Measurements from ENCODE around the gene TMEM117.

GRCh38 chr12:44235674-44236073 is 399.8 kb downstream of the TMEM117 start:
- TF ChIP-seq POLR2A (IDR thresholded peaks at IDR 0.05; ENCODE audit: low read length) (no peak), GATA1 (IDR thresholded peaks at IDR 0.05; ENCODE audit: low read depth, low read length) (no peak)
